ENCODE results near the gene S100A11. TPM values are rescaled to one million over a fixed set of nuclear protein-coding genes. Genes with fewer than 3 reads are reported as not detected.
A peak's percentile ranks its signal among the peaks of the same experiment; 100 is the strongest.

S100A11 gene
- total and polyA plus RNA-seq, 9 of the 15 experiments (the other 6 are each of a cell fraction or from before 2014, with no cell fraction given) = 131 to 808 (median 235) TPM

DNA sequence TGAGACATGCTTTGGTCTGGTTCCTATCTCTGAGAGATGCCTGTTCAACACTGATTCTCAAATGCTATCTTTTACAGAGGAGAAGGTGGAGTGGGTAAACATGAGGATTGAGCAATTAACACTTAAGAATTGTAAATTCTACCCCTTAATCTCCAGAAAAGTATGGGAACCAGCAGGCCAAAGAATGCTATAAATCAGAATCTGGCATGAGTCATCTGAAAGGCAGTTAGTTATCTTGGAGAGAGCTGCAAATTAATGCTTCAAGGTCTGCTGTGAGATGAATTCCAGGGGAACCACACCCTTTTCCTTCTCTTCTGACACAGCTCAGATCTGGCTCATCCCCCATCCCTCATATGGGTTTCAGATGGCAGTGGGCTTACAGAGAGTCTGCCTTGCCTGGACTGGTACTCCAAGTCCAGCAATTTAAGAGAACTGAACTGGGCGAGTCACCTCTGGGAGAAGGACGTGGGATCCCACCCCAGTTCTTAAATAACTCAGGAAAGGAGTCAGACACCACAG is 48.3 kb downstream of the S100A11 start (continued):
- TF ChIP-seq TEAD4 (IDR thresholded peaks at IDR 0.05; ENCODE audit: low read length) = peak; percentile 98
- TF ChIP-seq TEAD4 (CRISPR knock-in tag; IDR thresholded peaks at IDR 0.05; ENCODE audit: borderline replicate concordance) = no peak
- TF ChIP-seq TEAD1 (CRISPR knock-in tag; IDR thresholded peaks at IDR 0.05) = peak; percentile 96 to 99
- TF ChIP-seq KAT2B (IDR thresholded peaks at IDR 0.05; ENCODE audit: low read depth, low read length) = no peak
- TF ChIP-seq, protein P1, sequence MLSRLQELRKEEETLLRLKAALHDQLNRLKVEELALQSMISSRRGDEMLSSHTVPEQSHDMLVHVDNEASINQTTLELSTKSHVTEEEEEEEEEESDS (CRISPR knock-in tag; IDR thresholded peaks at IDR 0.05) = no peak
- TF ChIP-seq POLR2AphosphoS5 (IDR thresholded peaks at IDR 0.05; ENCODE audit: control insufficient read depth, insufficient read depth, low read depth, low read length) = peak; percentile 52; the same call in 1 of the 2 replicates
- TF ChIP-seq MTA1 (IDR thresholded peaks at IDR 0.05; ENCODE audit: borderline replicate concordance) = peak; percentile 50; the same call in 1 of the 2 replicates
- TF ChIP-seq FOSL1 (tag; conservative IDR thresholded peaks at IDR 0.05) = peak; percentile 98
- TF ChIP-seq GABPB2 (CRISPR knock-in tag; conservative IDR thresholded peaks at IDR 0.05) = no peak
- peak; percentile 31; the same call in 1 of the 2 replicates for TF ChIP-seq BHLHE40 (IDR thresholded peaks at IDR 0.05; ENCODE audit: low read length)
- TF ChIP-seq MEF2D (tag; conservative IDR thresholded peaks at IDR 0.05; ENCODE audit: low read depth) = peak; percentile 50; the same call in 1 of the 2 replicates
- TF ChIP-seq, protein P2, sequence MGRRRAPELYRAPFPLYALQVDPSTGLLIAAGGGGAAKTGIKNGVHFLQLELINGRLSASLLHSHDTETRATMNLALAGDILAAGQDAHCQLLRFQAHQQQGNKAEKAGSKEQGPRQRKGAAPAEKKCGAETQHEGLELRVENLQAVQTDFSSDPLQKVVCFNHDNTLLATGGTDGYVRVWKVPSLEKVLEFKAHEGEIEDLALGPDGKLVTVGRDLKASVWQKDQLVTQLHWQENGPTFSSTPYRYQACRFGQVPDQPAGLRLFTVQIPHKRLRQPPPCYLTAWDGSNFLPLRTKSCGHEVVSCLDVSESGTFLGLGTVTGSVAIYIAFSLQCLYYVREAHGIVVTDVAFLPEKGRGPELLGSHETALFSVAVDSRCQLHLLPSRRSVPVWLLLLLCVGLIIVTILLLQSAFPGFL (CRISPR knock-in tag; IDR thresholded peaks at IDR 0.05) = no peak
- peak; percentile 53 for TF ChIP-seq SMAD1 (IDR thresholded peaks at IDR 0.05; ENCODE audit: low read depth, low read length, partially characterized antibody)
- TF ChIP-seq, protein P3, sequence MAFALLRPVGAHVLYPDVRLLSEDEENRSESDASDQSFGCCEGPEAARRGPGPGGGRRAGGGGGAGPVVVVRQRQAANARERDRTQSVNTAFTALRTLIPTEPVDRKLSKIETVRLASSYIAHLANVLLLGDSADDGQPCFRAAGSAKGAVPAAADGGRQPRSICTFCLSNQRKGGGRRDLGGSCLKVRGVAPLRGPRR (CRISPR knock-in tag; IDR thresholded peaks at IDR 0.05) = no peak
- TF ChIP-seq, protein P4, sequence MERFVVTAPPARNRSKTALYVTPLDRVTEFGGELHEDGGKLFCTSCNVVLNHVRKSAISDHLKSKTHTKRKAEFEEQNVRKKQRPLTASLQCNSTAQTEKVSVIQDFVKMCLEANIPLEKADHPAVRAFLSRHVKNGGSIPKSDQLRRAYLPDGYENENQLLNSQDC (CRISPR knock-in tag; IDR thresholded peaks at IDR 0.05) = no peak
- TF ChIP-seq TRIM28 (IDR thresholded peaks at IDR 0.05) = no peak
- peak in 1 of 2 experiments; percentile 24; a peak in 1 of 4 replicates for TF ChIP-seq FOXK2 (conservative IDR thresholded peaks at IDR 0.05 in 1 of 2, IDR thresholded peaks at IDR 0.05 in 1 of 2; ENCODE audit: low read depth in 2 of 2)
- no peak for TF ChIP-seq ZNF76 (CRISPR knock-in tag; IDR thresholded peaks at IDR 0.05; ENCODE audit: borderline replicate concordance)
- TF ChIP-seq CREM (IDR thresholded peaks at IDR 0.05; ENCODE audit: low read depth) = peak; percentile 20; the same call in 1 of the 2 replicates
- no peak for TF ChIP-seq SLC30A9 (CRISPR knock-in tag; IDR thresholded peaks at IDR 0.05)
- TF ChIP-seq STAT5A (IDR thresholded peaks at IDR 0.05; ENCODE audit: borderline replicate concordance, low read length) = peak; percentile 76
- peak; percentile 100 for TF ChIP-seq KDM1A (IDR thresholded peaks at IDR 0.05)
- TF ChIP-seq, protein P5, sequence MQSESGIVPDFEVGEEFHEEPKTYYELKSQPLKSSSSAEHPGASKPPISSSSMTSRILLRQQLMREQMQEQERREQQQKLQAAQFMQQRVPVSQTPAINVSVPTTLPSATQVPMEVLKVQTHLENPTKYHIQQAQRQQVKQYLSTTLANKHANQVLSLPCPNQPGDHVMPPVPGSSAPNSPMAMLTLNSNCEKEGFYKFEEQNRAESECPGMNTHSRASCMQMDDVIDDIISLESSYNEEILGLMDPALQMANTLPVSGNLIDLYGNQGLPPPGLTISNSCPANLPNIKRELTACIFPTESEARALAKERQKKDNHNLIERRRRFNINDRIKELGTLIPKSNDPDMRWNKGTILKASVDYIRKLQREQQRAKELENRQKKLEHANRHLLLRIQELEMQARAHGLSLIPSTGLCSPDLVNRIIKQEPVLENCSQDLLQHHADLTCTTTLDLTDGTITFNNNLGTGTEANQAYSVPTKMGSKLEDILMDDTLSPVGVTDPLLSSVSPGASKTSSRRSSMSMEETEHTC (IDR thresholded peaks at IDR 0.05) = no peak
- TF ChIP-seq, protein P6, sequence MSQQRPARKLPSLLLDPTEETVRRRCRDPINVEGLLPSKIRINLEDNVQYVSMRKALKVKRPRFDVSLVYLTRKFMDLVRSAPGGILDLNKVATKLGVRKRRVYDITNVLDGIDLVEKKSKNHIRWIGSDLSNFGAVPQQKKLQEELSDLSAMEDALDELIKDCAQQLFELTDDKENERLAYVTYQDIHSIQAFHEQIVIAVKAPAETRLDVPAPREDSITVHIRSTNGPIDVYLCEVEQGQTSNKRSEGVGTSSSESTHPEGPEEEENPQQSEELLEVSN (IDR thresholded peaks at IDR 0.05; ENCODE audit: borderline replicate concordance in 1 of 2, extremely low read depth in 1 of 2, insufficient read depth in 1 of 2, insufficient read length in 1 of 2, low read depth in 1 of 2, low read length in 1 of 2, poor library complexity in 1 of 2, severe bottlenecking in 1 of 2) = no peak
- TF ChIP-seq CBFA2T2 (conservative IDR thresholded peaks at IDR 0.05) = peak; percentile 92
- no peak for TF ChIP-seq RBM17 (IDR thresholded peaks at IDR 0.05; ENCODE audit: borderline replicate concordance, low read depth, low read length)
